H1 (cell line): Measurements from ENCODE around the gene CDC14B. TPM values are rescaled to one million over a fixed set of nuclear protein-coding genes. Genes with fewer than 3 reads are reported as not detected.

Experiments used
- CTCF ChIA-PET: fragments of 300-600 bp; sonication (Branson Sonifier 250); formaldehyde crosslinking; loops from one replicate; lab custom pipeline; 2021; ENCODE audit not compliant: partially characterized antibody; lab: Charles Lee
- POLR2A ChIA-PET: fragments of 300-600 bp; sonication (Branson Sonifier 250); formaldehyde crosslinking; loops from one replicate; lab custom pipeline; 2021; ENCODE audit warnings: inconsistent platforms; ENCODE audit not compliant: partially characterized antibody; lab: Charles Lee
- DNase-seq, 2 experiments: peaks; one replicate each; pipeline versions ENCODE4 v3.0.0 to v3.0.0-alpha.2; 2010 to 2022; ENCODE audit warnings: low spot score in 2 of 2, low read depth in 1 of 2, mixed read lengths in 1 of 2
- FAIRE-seq: peaks from 2 replicates; lab custom pipeline; 2011; peaks lifted over from hg19 to GRCh38; lab: Jason Lieb, UNC
- H2AFZ ChIP-seq: 2 replicates; pipeline ENCODE4 v1.8.1; 2012; ENCODE audit warnings: low read length, inconsistent platforms
- H2AK5ac ChIP-seq: 2 replicates; pipeline ENCODE4 v1.6.1; 2013; ENCODE audit warnings: low read depth, low read length
- H2BK120ac ChIP-seq: replicated peaks from 2 replicates; pipeline ENCODE3; 2013; ENCODE audit warnings: low read depth, low read length, inconsistent platforms
- H2BK12ac ChIP-seq: 2 replicates; pipeline ENCODE4 v1.6.1; 2013; ENCODE audit warnings: low read depth, low read length
- H2BK15ac ChIP-seq: 2 replicates; pipeline ENCODE4 v1.6.1; 2013; ENCODE audit warnings: low read length
- H2BK20ac ChIP-seq: 2 replicates; pipeline ENCODE4 v1.6.1; 2013; ENCODE audit warnings: low read length
- H2BK5ac ChIP-seq: 2 replicates; pipeline ENCODE4 v1.6.1; 2013; ENCODE audit warnings: low read depth, low read length
- H3K14ac ChIP-seq: 2 replicates; pipeline ENCODE4 v1.6.1; 2013; ENCODE audit warnings: inconsistent platforms; ENCODE audit not compliant: insufficient read length
- H3K18ac ChIP-seq: 2 replicates; pipeline ENCODE4 v1.6.1; 2013; ENCODE audit warnings: low read length; ENCODE audit errors: extremely low read depth
- H3K23ac ChIP-seq: 2 replicates; pipeline ENCODE4 v1.6.1; 2013; ENCODE audit warnings: inconsistent platforms; ENCODE audit not compliant: insufficient read length
- H3K23me2 ChIP-seq: 2 replicates; pipeline ENCODE4 v1.6.1; 2013; ENCODE audit warnings: low read depth, low read length
- H3K27ac ChIP-seq: 2 replicates; pipeline ENCODE4 v1.6.1; 2011; ENCODE audit warnings: low read depth, low read length, inconsistent platforms
- H3K27me3 ChIP-seq, 4 experiments: replicated peaks in 1 of 4; 1 replicate in 1 of 4; 2 replicates in 3 of 4; pipeline versions ENCODE4 v1.6.1 to v1.8.1; 2011 to 2013; ENCODE audit warnings: low read length in 3 of 4, mild to moderate bottlenecking in 3 of 4, inconsistent platforms in 2 of 4, mixed read lengths in 2 of 4, moderate library complexity in 1 of 4; ENCODE audit not compliant: control insufficient read depth in 3 of 4, insufficient read depth in 3 of 4; ENCODE audit errors: extremely low read depth in 1 of 4
- H3K36me3 ChIP-seq, 4 experiments: 2 replicates each; pipeline versions ENCODE4 v1.6.1 to v1.8.1; 2011 to 2013; ENCODE audit warnings: mild to moderate bottlenecking in 4 of 4, low read length in 3 of 4, moderate library complexity in 2 of 4, control low read depth in 1 of 4, inconsistent platforms in 1 of 4; ENCODE audit not compliant: insufficient read depth in 4 of 4, control insufficient read depth in 2 of 4
- H3K4ac ChIP-seq: replicated peaks from 2 replicates; pipeline ENCODE3; 2013; ENCODE audit warnings: low read length, low read depth, mixed read lengths, inconsistent platforms; ENCODE audit not compliant: insufficient read length
- H3K4me1 ChIP-seq, 4 experiments: replicated peaks in 1 of 4; 1 replicate in 1 of 4; 2 replicates in 3 of 4; pipeline versions ENCODE4 v1.6.1 to v1.8.1; 2011 to 2013; ENCODE audit warnings: low read length in 3 of 4, inconsistent platforms in 2 of 4, mixed read lengths in 1 of 4; ENCODE audit not compliant: insufficient read depth in 4 of 4, control insufficient read depth in 3 of 4
- H3K4me2 ChIP-seq, 2 experiments: 2 replicates each; pipeline versions ENCODE4 v1.6.1 to v1.8.1; 2011 to 2013; ENCODE audit warnings: low read depth in 2 of 2, low read length in 2 of 2, control low read depth in 1 of 2, inconsistent platforms in 1 of 2, mild to moderate bottlenecking in 1 of 2; ENCODE audit not compliant: insufficient read depth in 1 of 2
- H3K4me3 ChIP-seq, 4 experiments: fragments of 200-600, 300-600 bp in 1 of 4; sonication (generic), shearing (Covaris generic), sonication (Bioruptor Twin) in 1 of 4; 2 replicates each; pipeline versions ENCODE4 v1.5.1 to v1.8.1; 2011 to 2016; ENCODE audit warnings: low read length in 4 of 4, low read depth in 3 of 4, control low read depth in 2 of 4, inconsistent platforms in 2 of 4, mild to moderate bottlenecking in 2 of 4, mixed read lengths in 1 of 4, moderate library complexity in 1 of 4; ENCODE audit not compliant: insufficient read depth in 2 of 4; ENCODE audit errors: extremely low read depth in 1 of 4
- H3K56ac ChIP-seq: replicated peaks from 2 replicates; pipeline ENCODE3; 2013; ENCODE audit warnings: low read depth, mild to moderate bottlenecking, mixed read lengths, low read length, inconsistent platforms; ENCODE audit not compliant: insufficient read length
- H3K79me1 ChIP-seq: 2 replicates; pipeline ENCODE4 v1.6.1; 2013; ENCODE audit warnings: low read depth, low read length, control low read depth
- H3K79me2 ChIP-seq, 2 experiments: 2 replicates each; pipeline versions ENCODE4 v1.6.1 to v1.8.1; 2012 to 2013; ENCODE audit warnings: low read length in 2 of 2, mild to moderate bottlenecking in 2 of 2, inconsistent platforms in 1 of 2; ENCODE audit not compliant: insufficient read depth in 2 of 2, control insufficient read depth in 1 of 2
- H3K9ac ChIP-seq, 4 experiments: replicated peaks in 1 of 4; 1 replicate in 1 of 4; 2 replicates in 3 of 4; pipeline versions ENCODE4 v1.6.1 to v1.8.1; 2011 to 2013; ENCODE audit warnings: low read depth in 3 of 4, low read length in 3 of 4, control low read depth in 2 of 4, mild to moderate bottlenecking in 2 of 4, moderate library complexity in 2 of 4, inconsistent platforms in 1 of 4; ENCODE audit errors: extremely low read depth in 1 of 4
- H3K9me3 ChIP-seq, 2 experiments: 2 replicates each; pipeline versions ENCODE4 v1.6.1 to v1.8.1; 2012 to 2013; ENCODE audit warnings: mild to moderate bottlenecking in 2 of 2, moderate library complexity in 2 of 2, control low read depth in 1 of 2, inconsistent platforms in 1 of 2, low read depth in 1 of 2, low read length in 1 of 2, mixed read lengths in 1 of 2; ENCODE audit not compliant: insufficient read depth in 2 of 2
- H4K20me1 ChIP-seq, 2 experiments: replicated peaks in 1 of 2; 2 replicates each; pipeline versions ENCODE3 to v1.8.1; 2011 to 2013; ENCODE audit warnings: inconsistent platforms in 2 of 2, low read length in 2 of 2, mild to moderate bottlenecking in 1 of 2; ENCODE audit not compliant: insufficient read depth in 2 of 2, control insufficient read depth in 1 of 2
- H4K5ac ChIP-seq: 2 replicates; pipeline ENCODE4 v1.6.1; 2013; ENCODE audit warnings: low read length, low read depth, mixed read lengths, inconsistent platforms; ENCODE audit not compliant: insufficient read length
- H4K8ac ChIP-seq: 2 replicates; pipeline ENCODE4 v1.8.0; 2013; ENCODE audit warnings: mild to moderate bottlenecking, moderate library complexity, low read length, inconsistent platforms; ENCODE audit not compliant: insufficient read depth; ENCODE audit errors: extremely low read depth
- H4K91ac ChIP-seq: replicated peaks from 2 replicates; pipeline ENCODE3; 2013; ENCODE audit warnings: low read length, mixed read lengths, inconsistent platforms; ENCODE audit not compliant: insufficient read length
- ASH2L ChIP-seq: fragments of 200-600, 300-600 bp; sonication (generic); IDR thresholded peaks from one replicate; pipeline ENCODE4 v1.7.1; 2017; ENCODE audit warnings: low read length
- BCL11A ChIP-seq, 2 experiments: IDR thresholded peaks; one replicate each; pipeline ENCODE4 v1.6.1; 2011; ENCODE audit warnings: low read depth in 2 of 2, low read length in 2 of 2, mild to moderate bottlenecking in 2 of 2
- CEBPB ChIP-seq: IDR thresholded peaks from 2 replicates; pipeline ENCODE4 v1.6.1; 2012; ENCODE audit warnings: low read depth, low read length
- CHD1 ChIP-seq: IDR thresholded peaks from 2 replicates; pipeline ENCODE4 v1.6.1; 2012; ENCODE audit warnings: low read depth, low read length, improper control_type of control experiment
- CHD2 ChIP-seq: IDR thresholded peaks from 2 replicates; pipeline ENCODE4 v1.6.1; 2012; ENCODE audit warnings: low read length, improper control_type of control experiment
- FOSL1 ChIP-seq: IDR thresholded peaks from 2 replicates; pipeline ENCODE4 v1.6.1; 2011; ENCODE audit warnings: mild to moderate bottlenecking, low read depth, low read length, moderate library complexity; ENCODE audit not compliant: insufficient read depth
- HDAC2 ChIP-seq, 2 experiments: fragments of 300-600 bp in 1 of 2; sonication (generic) in 1 of 2; IDR thresholded peaks; 2 replicates each; pipeline ENCODE4 v1.6.1; 2011 to 2012; ENCODE audit warnings: low read depth in 2 of 2, low read length in 2 of 2, mild to moderate bottlenecking in 2 of 2, moderate library complexity in 2 of 2, borderline replicate concordance in 1 of 2, inconsistent platforms in 1 of 2
- KDM5A ChIP-seq: fragments of 200-600 bp; IDR thresholded peaks from 2 replicates; pipeline ENCODE4 v1.7.1; 2012; ENCODE audit warnings: mild to moderate bottlenecking, low read length, inconsistent platforms, mixed read lengths
- NANOG ChIP-seq: IDR thresholded peaks from 2 replicates; pipeline ENCODE4 v1.6.1; 2011; ENCODE audit warnings: low read length, low read depth, mild to moderate bottlenecking, inconsistent platforms; ENCODE audit not compliant: insufficient read depth, poor library complexity, severe bottlenecking
- NRF1 ChIP-seq: IDR thresholded peaks from 2 replicates; pipeline ENCODE4 v1.6.1; 2011; ENCODE audit warnings: mild to moderate bottlenecking, low read depth, low read length, improper control_type of control experiment
- PHF8 ChIP-seq: fragments of 200-600 bp; sonication (generic); conservative IDR thresholded peaks from 2 replicates; pipeline ENCODE4 v1.7.1; 2012; ENCODE audit warnings: low read depth, mild to moderate bottlenecking, inconsistent platforms, low read length, moderate library complexity
- POLR2AphosphoS5 ChIP-seq: IDR thresholded peaks from 2 replicates; pipeline ENCODE4 v1.6.1; 2011; ENCODE audit warnings: low read depth, low read length
- RNF2 ChIP-seq: fragments of 200-900, 300-1000 bp; sonication (generic); IDR thresholded peaks from 2 replicates; pipeline ENCODE4 v1.7.1; 2016; ENCODE audit warnings: borderline replicate concordance, low read depth, mild to moderate bottlenecking, antibody characterized with exemption, low read length; ENCODE audit not compliant: poor library complexity, severe bottlenecking; ENCODE audit errors: missing control alignments
- SUZ12 ChIP-seq: fragments of 200-600 bp; sonication (generic); IDR thresholded peaks from 2 replicates; pipeline ENCODE4 v1.6.1; 2012; ENCODE audit warnings: mild to moderate bottlenecking, inconsistent platforms, low read length, moderate library complexity, mixed read lengths
- ZNF274 ChIP-seq: IDR thresholded peaks from 2 replicates; pipeline ENCODE4 v1.7.0; 2012; ENCODE audit warnings: low read length, borderline replicate concordance; ENCODE audit errors: extremely low read depth
- WGBS, 2 experiments: shearing (Covaris generic) in 1 of 2; methylation state at CpG; one replicate each; pipeline versions ENCODE4 v1.1.6 to v1.1.7; 2013 to 2015; ENCODE audit warnings: low lambda C conversion rate in 2 of 2, mixed read lengths in 2 of 2, inconsistent platforms in 1 of 2, low coverage in 1 of 2, missing lambda C conversion rate in 1 of 2; ENCODE audit not compliant: insufficient replicate concordance in 2 of 2, insufficient coverage in 1 of 2, insufficient read length in 1 of 2; ENCODE audit errors: extremely low coverage in 1 of 2, missing lambda C conversion rate in 1 of 2; 5-methylcytosine and 5-hydroxymethylcytosine counted together
- polyA plus RNA-seq, 7 experiments: library from polyadenylated mRNA; depleted of rRNA in 3 of 7; stranded (reverse) in 5 of 7; unstranded in 2 of 7; fragments of >200 nt in 5 of 7; fragments of 200-250 nt in 2 of 7; gene quantifications; 1 replicate in 5 of 7; 2 replicates in 1 of 7; 4 replicates in 1 of 7; pipeline versions ENCODE4 v1.2.1 to v1.2.3, GENCODE V29; 2011 to 2013; ENCODE audit warnings: missing spikeins in 2 of 7, mixed read lengths in 2 of 7
- total RNA-seq: library from RNA; stranded (reverse); fragmentation: NEBNext Ultra II Directional; extraction: Animal tissue kit (Norgen Biotek cat#: 25700); gene quantifications from 2 replicates; pipeline ENCODE4 v1.2.1, GENCODE V29; 2021

The CDC14B gene
- total and polyA plus RNA-seq, 2 of the 8 experiments (the other 6 are each of a cell fraction or from before 2014, with no cell fraction given), result 17.2 to 44.6 TPM

- Histone ChIP-seq H2BK20ac (no peak overlapping the region), H2AFZ (no peak overlapping the region), H2BK12ac (no peak overlapping the region)
- TF ChIP-seq CHD2 (no peak), NANOG (no peak), BCL11A (IDR thresholded peaks at IDR 0.05; ENCODE audit: low read depth in 2 of 2, low read length in 2 of 2) (no peak), PHF8 (no peak), NRF1 (no peak), FOSL1 (no peak), SUZ12 (no peak), ASH2L (no peak), RNF2 (no peak), POLR2AphosphoS5 (no peak), CEBPB (no peak), KDM5A (no peak), CHD1 (no peak), HDAC2 (IDR thresholded peaks at IDR 0.05; ENCODE audit: borderline replicate concordance in 1 of 2, low read depth in 2 of 2, low read length in 2 of 2) (no peak), ZNF274 (no peak)
Observed at GRCh38 chr9:96553070-96553469, 66.6 kb downstream of the CDC14B start.

More at GRCh38 chr9:96553070-96553469, 66.6 kb downstream of the CDC14B start:
- H3K14ac ChIP-seq, result no peak overlapping the region
- no peak overlapping the region for H4K91ac ChIP-seq
- H4K20me1 ChIP-seq, result peaks cover 2 to 7% of the 10 kb centered on the region in 2 experiments
- H3K27ac ChIP-seq, result no peak overlapping the region
- H4K5ac ChIP-seq, result no peak overlapping the region
- no peak overlapping the region for H2AK5ac ChIP-seq
- no peak overlapping the region for H3K18ac ChIP-seq
- no peaks in the 10 kb centered on the region for H3K27me3 ChIP-seq
- no peak overlapping the region for H2BK15ac ChIP-seq
- peaks cover 2 to 7% (median 4%) of the 10 kb centered on the region in 4 experiments; a peak in 4 of 7 replicates for H3K4me1 ChIP-seq
- no peaks in the 10 kb centered on the region for H3K9me3 ChIP-seq
- FAIRE-seq (no peak), DNase-seq (no peak)
- H2BK120ac ChIP-seq, result no peak overlapping the region
- no peak overlapping the region for H3K4me2 ChIP-seq
- H3K9ac ChIP-seq, result no peak overlapping the region
- H3K56ac ChIP-seq, result no peak overlapping the region
- WGBS, 2 experiments, result 100% methylated on average over 1 of the region's 2 CpGs; no CpG with 5 or more reads in 1 of the 2 experiments
- H2BK5ac ChIP-seq, result no peak overlapping the region
- ChIA-PET CTCF (no interaction called here), POLR2A (no interaction called here)
- no peaks in the 10 kb centered on the region for H3K23me2 ChIP-seq
- H3K79me2 ChIP-seq, result no peaks in the 10 kb centered on the region
- H4K8ac ChIP-seq, result no peak overlapping the region
- no peak overlapping the region for H3K23ac ChIP-seq
- 0 out of 8 replicates have a peak, but pooled peaks cover 0 to 2% (median 0%) of the 10 kb centered on the region in 4 experiments for H3K36me3 ChIP-seq
- no peak overlapping the region for H3K4me3 ChIP-seq
- H3K79me1 ChIP-seq, result peaks cover 3% of the 10 kb centered on the region; the same call in 1 of the 2 replicates
- H3K4ac ChIP-seq, result no peak overlapping the region
